GM19351 (cell line): Measurements from ENCODE around the gene CCDC59.

ENCODE experiments used
- ATAC-seq: cut with Tn5 transposase; IDR thresholded peaks from one replicate; pipeline ENCODE4 v1.9.1; 2021; ENCODE audit warnings: mild to moderate bottlenecking, moderate library complexity; ENCODE audit not compliant: unreplicated experiment

The CCDC59 gene

DNA sequence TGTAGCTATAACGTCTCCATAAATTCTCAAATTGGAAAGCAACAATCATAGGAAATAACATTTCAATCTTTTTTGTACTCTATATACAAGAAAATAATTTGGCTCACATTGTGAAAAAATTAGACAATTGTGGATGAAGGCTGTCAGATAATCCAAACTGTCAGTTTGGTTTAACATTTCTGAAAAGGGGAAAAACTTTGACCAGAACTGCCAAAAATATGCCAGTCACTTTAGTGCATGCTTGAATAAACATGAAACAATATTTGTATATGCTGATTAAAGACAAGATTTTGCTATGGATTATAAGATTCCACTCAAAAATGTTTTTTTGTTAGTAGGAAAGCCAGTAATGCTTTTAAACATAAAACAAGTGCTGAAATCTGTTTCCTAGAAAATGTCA, 38.9 kb downstream of the CCDC59 start:
- no peak for ATAC-seq

DNA sequence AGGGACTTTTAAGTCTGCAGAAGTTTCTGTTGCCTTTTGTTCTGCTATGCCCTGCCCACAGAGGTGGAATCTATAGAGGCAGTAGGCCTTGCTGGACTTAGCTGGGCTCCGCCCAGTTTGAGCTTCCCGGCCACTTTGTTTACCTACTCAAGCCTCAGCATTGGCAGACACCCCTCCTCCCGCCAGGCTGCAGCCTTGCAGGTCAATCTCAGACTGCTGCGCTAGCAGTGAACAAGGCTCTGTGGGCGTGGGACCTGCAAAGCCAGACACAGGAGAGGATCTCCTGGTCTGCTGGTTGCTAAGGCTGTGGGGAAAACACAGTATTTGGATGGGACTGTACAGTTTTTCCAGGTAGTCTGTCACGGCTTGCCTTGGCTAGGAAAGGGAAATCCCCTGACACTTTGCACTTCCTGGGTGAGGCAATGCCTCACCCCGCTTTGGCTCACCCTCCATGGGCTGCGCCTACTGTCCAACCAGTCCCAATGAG, 43.7 kb downstream of the CCDC59 start:
- no peak for ATAC-seq
